Stomach (tissue), 9 donors: ENCODE results near the gene FAS. TPM values are rescaled to one million over a fixed set of nuclear protein-coding genes. Genes with fewer than 3 reads are reported as not detected.

Experiments used
- DNase-seq, 2 donors: peaks; one replicate each; pipeline versions ENCODE4 v3.0.0 to v3.0.0-alpha.2; 2013 to 2019
- H3K27ac ChIP-seq, 5 donors: fragments of 200-600 bp in 4 of 5; sonication (generic) in 4 of 5; one replicate each; pipeline ENCODE4 v1.5.1; 2013 to 2019; ENCODE audit warnings: mild to moderate bottlenecking in 1 of 5, moderate library complexity in 1 of 5
- H3K27me3 ChIP-seq, 3 donors: fragments of 200-600 bp; sonication (generic); one replicate each; pipeline ENCODE4 v1.5.1; 2017 to 2019; ENCODE audit warnings: mixed run types in 1 of 3
- H3K36me3 ChIP-seq, 4 donors: fragments of 200-600 bp; sonication (generic); 1 replicate in 3 of 4; 2 replicates in 1 of 4; pipeline ENCODE4 v1.5.1; 2016 to 2019
- H3K4me1 ChIP-seq, 4 donors: fragments of 200-600 bp; sonication (generic); one replicate each; pipeline ENCODE4 v1.5.1; 2016 to 2019
- H3K4me3 ChIP-seq, 4 donors: fragments of 200-600 bp; sonication (generic) in 3 of 4; one replicate each; pipeline ENCODE4 v1.5.1; 2016 to 2019; ENCODE audit warnings: mild to moderate bottlenecking in 1 of 4
- H3K9me3 ChIP-seq, 4 donors: fragments of 200-600 bp; sonication (generic); one replicate each; pipeline ENCODE4 v1.5.1; 2016 to 2019
- EP300 ChIP-seq: sonication (generic); formaldehyde crosslinking; IDR thresholded peaks from one replicate; pipeline ENCODE4 v1.6.1; 2017; ENCODE audit warnings: antibody characterized with exemption
- POLR2A ChIP-seq, 4 donors: fragments of 450-650 bp; IDR thresholded peaks; one replicate each; pipeline ENCODE4 v1.6.1; 2016; ENCODE audit warnings: antibody characterized with exemption in 4 of 4, control low read depth in 2 of 4, mild to moderate bottlenecking in 1 of 4, moderate library complexity in 1 of 4
- POLR2AphosphoS5 ChIP-seq, 3 donors: sonication (generic); formaldehyde crosslinking; IDR thresholded peaks; one replicate each; pipeline ENCODE4 v1.6.1; 2016; ENCODE audit warnings: antibody characterized with exemption in 3 of 3
- WGBS, 5 donors: extraction: QIAGEN DNeasy Blood & Tissue Kit in 3 of 5; methylation state at CpG; one replicate each; pipeline versions ENCODE4 v1.1.5 to v1.1.7; 2013 to 2018; 5-methylcytosine and 5-hydroxymethylcytosine counted together
- intact Hi-C: fragments of 100-400 bp; cut with DNase I; formaldehyde crosslinking; loops from one replicate; pipeline ENCODE4 v1.15.1; 2023; ENCODE audit warnings: low total_unique reads
- polyA plus RNA-seq, 3 donors: library from polyadenylated mRNA; stranded (reverse); fragments of 200-250 nt; gene quantifications; one replicate each; pipeline ENCODE4 v1.2.3, GENCODE V29; 2013
- total RNA-seq, 5 donors: library from RNA; depleted of rRNA; stranded (reverse); fragments of >200 nt; gene quantifications; one replicate each; pipeline versions ENCODE4 v1.1.0 to v1.2.3, GENCODE V29; 2014 to 2016
- TF ChIP-seq, protein P1 (sequence below), 7 experiments: fragments of 450-650 bp in 4 of 7; fragments of 200-600 bp in 3 of 7; sonication (generic) in 3 of 7; IDR thresholded peaks; one replicate each; pipeline ENCODE4 v1.5.1; 2016 to 2019; ENCODE audit warnings: antibody characterized with exemption in 7 of 7, control low read depth in 2 of 7, mild to moderate bottlenecking in 1 of 7
- donor health status: healthy with polysubstance abuse.
- donor health status: Bipolar disorder and iron deficiency.
- donor health status: healthy.

Gene FAS
- total and polyA plus RNA-seq, 8 donors = 5.0 to 107 (median 19.3) TPM; not detected in 1

GRCh38 chr10:89030791-89031190, 40.2 kb downstream of the FAS start:
- intact Hi-C loops = no loop called here

DNA sequence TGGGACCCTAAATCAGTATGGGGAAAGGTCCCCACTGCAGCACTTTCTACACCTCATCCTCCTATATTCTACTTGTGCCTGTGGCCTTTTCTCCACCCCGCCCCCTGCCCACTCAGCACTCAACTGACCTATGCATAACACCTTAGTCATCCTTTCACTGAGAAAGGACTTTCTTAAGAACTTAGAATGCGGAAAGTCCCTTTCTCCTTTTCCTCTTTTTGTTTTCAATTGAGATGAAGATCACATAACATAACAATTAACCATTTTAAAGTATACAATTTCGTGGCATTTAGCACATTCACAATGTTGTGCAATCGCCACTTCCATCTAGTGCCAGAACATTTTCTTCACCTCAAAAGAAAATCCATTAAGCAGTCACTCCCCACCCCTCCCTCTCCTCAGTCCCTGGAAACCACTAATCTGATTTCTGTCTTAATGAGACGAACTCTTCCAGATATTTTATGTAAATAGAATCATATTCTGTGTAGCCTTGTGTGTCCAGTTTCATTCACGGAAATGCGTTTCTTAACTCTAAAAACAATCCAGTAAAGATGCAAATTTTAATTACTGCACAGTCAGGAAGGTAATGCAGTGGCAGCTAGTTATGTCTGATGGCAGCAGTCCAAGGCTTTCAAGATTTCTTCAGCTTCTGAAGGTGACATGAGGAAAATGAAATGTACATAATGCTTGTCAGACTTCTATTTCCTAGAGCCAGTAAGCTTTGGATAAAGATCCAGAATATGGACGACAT, 41.7 kb downstream of the FAS start:
- TF ChIP-seq, protein P1, sequence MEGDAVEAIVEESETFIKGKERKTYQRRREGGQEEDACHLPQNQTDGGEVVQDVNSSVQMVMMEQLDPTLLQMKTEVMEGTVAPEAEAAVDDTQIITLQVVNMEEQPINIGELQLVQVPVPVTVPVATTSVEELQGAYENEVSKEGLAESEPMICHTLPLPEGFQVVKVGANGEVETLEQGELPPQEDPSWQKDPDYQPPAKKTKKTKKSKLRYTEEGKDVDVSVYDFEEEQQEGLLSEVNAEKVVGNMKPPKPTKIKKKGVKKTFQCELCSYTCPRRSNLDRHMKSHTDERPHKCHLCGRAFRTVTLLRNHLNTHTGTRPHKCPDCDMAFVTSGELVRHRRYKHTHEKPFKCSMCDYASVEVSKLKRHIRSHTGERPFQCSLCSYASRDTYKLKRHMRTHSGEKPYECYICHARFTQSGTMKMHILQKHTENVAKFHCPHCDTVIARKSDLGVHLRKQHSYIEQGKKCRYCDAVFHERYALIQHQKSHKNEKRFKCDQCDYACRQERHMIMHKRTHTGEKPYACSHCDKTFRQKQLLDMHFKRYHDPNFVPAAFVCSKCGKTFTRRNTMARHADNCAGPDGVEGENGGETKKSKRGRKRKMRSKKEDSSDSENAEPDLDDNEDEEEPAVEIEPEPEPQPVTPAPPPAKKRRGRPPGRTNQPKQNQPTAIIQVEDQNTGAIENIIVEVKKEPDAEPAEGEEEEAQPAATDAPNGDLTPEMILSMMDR (IDR thresholded peaks at IDR 0.05) = no peak
- no peak for TF ChIP-seq EP300
- no peak for TF ChIP-seq POLR2A (IDR thresholded peaks at IDR 0.05)
- no peaks in the 10 kb centered on the region for H3K27me3 ChIP-seq
- peak overlapping the region in 2 of 5 donors; percentile 5 to 29 for H3K27ac ChIP-seq
- H3K4me3 ChIP-seq = no peak overlapping the region
- 17 to 27% (median 26%) methylated on average over 8 of the region's 8 CpGs for WGBS, 5 donors
- peaks cover 6 to 36% (median 14%) of the 10 kb centered on the region in 4 donors for H3K4me1 ChIP-seq
- peak in 1 of 2 donors; percentile 64 for DNase-seq
- intact Hi-C loops = no loop called here
- H3K36me3 ChIP-seq = no peaks in the 10 kb centered on the region
- no peaks in the 10 kb centered on the region for H3K9me3 ChIP-seq

More at GRCh38 chr10:89030791-89031190, 40.2 kb downstream of the FAS start:
- Histone ChIP-seq H3K36me3 (no peaks in the 10 kb centered on the region), H3K27me3 (no peaks in the 10 kb centered on the region), H3K4me1 (peaks cover 6 to 36% (median 14%) of the 10 kb centered on the region in 4 donors), H3K27ac (peak overlapping the region in 1 of 5 donors; percentile 43), H3K9me3 (no peaks in the 10 kb centered on the region), H3K4me3 (no peak overlapping the region)
- WGBS, 5 donors = 72 to 92% (median 81%) methylated on average over 2 of the region's 2 CpGs
- TF ChIP-seq EP300 = no peak
- TF ChIP-seq, protein P1 (IDR thresholded peaks at IDR 0.05) = no peak
- no peak for TF ChIP-seq POLR2A (IDR thresholded peaks at IDR 0.05)
- TF ChIP-seq POLR2AphosphoS5 (IDR thresholded peaks at IDR 0.05) = no peak
- DNase-seq = no peak

GRCh38 chr10:89035461-89035860, 44.9 kb downstream of the FAS start:
- TF ChIP-seq, protein P1 (IDR thresholded peaks at IDR 0.05) = no peak
- no peak for TF ChIP-seq POLR2A (IDR thresholded peaks at IDR 0.05)
- TF ChIP-seq EP300 = no peak
- no peak for TF ChIP-seq POLR2AphosphoS5 (IDR thresholded peaks at IDR 0.05)

DNA sequence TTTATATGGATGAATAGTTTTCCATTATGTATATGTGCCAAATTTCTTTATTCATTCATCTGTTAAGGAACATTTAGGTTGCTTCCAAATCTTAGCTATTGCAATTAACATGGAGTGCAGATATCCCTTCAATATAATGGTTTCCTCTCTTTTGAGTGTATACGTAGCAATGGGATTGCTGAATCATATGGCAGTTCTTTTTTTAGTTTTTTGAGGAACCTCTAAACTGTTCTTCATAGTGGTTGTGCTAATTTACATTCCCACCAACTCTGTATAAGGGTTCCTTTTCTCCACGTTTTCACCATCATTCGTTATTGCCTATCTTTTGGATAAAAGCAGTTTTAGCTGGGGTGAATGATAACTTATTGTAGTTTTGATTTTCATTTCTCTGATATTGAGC, 46.5 kb downstream of the FAS start:
- no peak overlapping the region for H3K4me3 ChIP-seq
- WGBS, 5 donors = 75 to 84% (median 79%) methylated on average over 3 of the region's 3 CpGs
- no peaks in the 10 kb centered on the region for H3K9me3 ChIP-seq
- no peak overlapping the region for H3K27ac ChIP-seq
- no peaks in the 10 kb centered on the region for H3K36me3 ChIP-seq
- peaks cover 2 to 10% (median 7%) of the 10 kb centered on the region in 4 donors for H3K4me1 ChIP-seq
- no peak for DNase-seq
- H3K27me3 ChIP-seq = no peaks in the 10 kb centered on the region
- intact Hi-C loops = no loop called here
- TF ChIP-seq EP300 = no peak
- TF ChIP-seq, protein P1 (IDR thresholded peaks at IDR 0.05) = no peak
- TF ChIP-seq POLR2AphosphoS5 (IDR thresholded peaks at IDR 0.05) = no peak
- no peak for TF ChIP-seq POLR2A (IDR thresholded peaks at IDR 0.05)

More at GRCh38 chr10:89035461-89035860, 44.9 kb downstream of the FAS start:
- H3K27ac ChIP-seq = no peak overlapping the region
- DNase-seq = no peak
- intact Hi-C loops = no loop called here
- no peaks in the 10 kb centered on the region for H3K27me3 ChIP-seq
- peaks cover 6 to 26% (median 11%) of the 10 kb centered on the region in 4 donors for H3K4me1 ChIP-seq
- no peaks in the 10 kb centered on the region for H3K9me3 ChIP-seq
- H3K4me3 ChIP-seq = no peak overlapping the region
- WGBS, 5 donors = 57 to 84% (median 74%) methylated on average over 1 of the region's 1 CpG
- no peaks in the 10 kb centered on the region for H3K36me3 ChIP-seq
